Measurements from ENCODE around the gene TGFBR3. TPM values are rescaled to one million over a fixed set of nuclear protein-coding genes. Genes with fewer than 3 reads are reported as not detected.

Gene TGFBR3
- total and polyA plus RNA-seq, 7 donors, result 5.1 to 24.5 (median 8.9) TPM

- no peaks in the 10 kb centered on the region for H3K27me3 ChIP-seq (ENCODE audit: insufficient read depth in 3 of 3, low read length in 2 of 3)
- H3K4me1 ChIP-seq, result no peaks in the 10 kb centered on the region
- H3K4me3 ChIP-seq, result no peak overlapping the region
- ATAC-seq (no peak), DNase-seq (no peak)
- 84 to 86% (median 85%) methylated on average over 6 of the region's 6 CpGs for whole genome bisulfite sequencing, 3 donors
- no peak overlapping the region for H3K27ac ChIP-seq
- H3K9me3 ChIP-seq, result no peaks in the 10 kb centered on the region
- no peak for TF ChIP-seq CTCF (IDR thresholded peaks at IDR 0.05)
- intact Hi-C loops (cut with DNase I), result no loop called here
- no peaks in the 10 kb centered on the region for H3K36me3 ChIP-seq (ENCODE audit: insufficient read depth in 1 of 2, low read depth in 1 of 2)
Observed at GRCh38 chr1:91645031-91645430, 240.9 kb downstream of the TGFBR3 start.

- no peak for TF ChIP-seq CTCF (IDR thresholded peaks at IDR 0.05)
- 36 to 45% (median 37%) methylated on average over 4 of the region's 4 CpGs for WGBS, 3 donors
Observed at GRCh38 chr1:91643431-91643830, 242.5 kb downstream of the TGFBR3 start.

GRCh38 chr1:91640877-91641526, 244.9 kb downstream of the TGFBR3 start:
- DNase-seq, result no peak
- H3K27ac ChIP-seq, result no peak overlapping the region
- WGBS, 3 donors, result 90 to 94% (median 93%) methylated on average over 4 of the region's 4 CpGs
- H3K9me3 ChIP-seq, result no peaks in the 10 kb centered on the region
- no peak for TF ChIP-seq CTCF (IDR thresholded peaks at IDR 0.05)
- H3K4me1 ChIP-seq, result no peaks in the 10 kb centered on the region
- no peak overlapping the region for H3K4me3 ChIP-seq
- intact Hi-C loops (cut with DNase I), result no loop called here
- no peak for ATAC-seq
- H3K27me3 ChIP-seq (ENCODE audit: insufficient read depth in 3 of 3, low read length in 2 of 3), result no peaks in the 10 kb centered on the region
- no peaks in the 10 kb centered on the region for H3K36me3 ChIP-seq (ENCODE audit: insufficient read depth in 1 of 2, low read depth in 1 of 2)

More at GRCh38 chr1:91643431-91643830, 242.5 kb downstream of the TGFBR3 start:
- Histone ChIP-seq H3K9me3 (no peaks in the 10 kb centered on the region), H3K27ac (no peak overlapping the region), H3K4me1 (no peaks in the 10 kb centered on the region), H3K36me3 (ENCODE audit: insufficient read depth in 1 of 2, low read depth in 1 of 2) (no peaks in the 10 kb centered on the region), H3K4me3 (no peak overlapping the region), H3K27me3 (ENCODE audit: insufficient read depth in 3 of 3, low read length in 2 of 3) (no peaks in the 10 kb centered on the region)
- intact Hi-C loops (cut with DNase I), result no loop called here
- DNase-seq (no peak), ATAC-seq (no peak)

- Histone ChIP-seq H3K36me3 (ENCODE audit: insufficient read depth in 1 of 2, low read depth in 1 of 2) (no peaks in the 10 kb centered on the region), H3K9me3 (no peaks in the 10 kb centered on the region), H3K4me1 (no peaks in the 10 kb centered on the region), H3K27me3 (ENCODE audit: insufficient read depth in 3 of 3, low read length in 2 of 3) (no peaks in the 10 kb centered on the region), H3K4me3 (no peak overlapping the region), H3K27ac (no peak overlapping the region)
- intact Hi-C loops (cut with DNase I), result no loop called here
- no peak for TF ChIP-seq CTCF (IDR thresholded peaks at IDR 0.05)
- WGBS, 3 donors, result 70 to 77% (median 73%) methylated on average over 8 of the region's 8 CpGs
- ATAC-seq (no peak), DNase-seq (no peak)
Observed at GRCh38 chr1:91637539-91637994, 248.4 kb downstream of the TGFBR3 start.

GRCh38 chr1:91635763-91636162, 250.2 kb downstream of the TGFBR3 start:
- H3K4me1 ChIP-seq, result no peaks in the 10 kb centered on the region
- ATAC-seq (no peak), DNase-seq (no peak)
- H3K36me3 ChIP-seq (ENCODE audit: insufficient read depth in 1 of 2, low read depth in 1 of 2), result no peaks in the 10 kb centered on the region
- no peaks in the 10 kb centered on the region for H3K27me3 ChIP-seq (ENCODE audit: insufficient read depth in 3 of 3, low read length in 2 of 3)
- intact Hi-C loops (cut with DNase I), result no loop called here
- no peak overlapping the region for H3K27ac ChIP-seq
- WGBS, 3 donors, result 85 to 94% (median 87%) methylated on average over 4 of the region's 4 CpGs
- H3K9me3 ChIP-seq, result peaks cover 4% of the 10 kb centered on the region
- H3K4me3 ChIP-seq, result no peak overlapping the region
- no peak for TF ChIP-seq CTCF (IDR thresholded peaks at IDR 0.05)

Measured in psoas muscle (tissue), 8 donors.